Measurements from ENCODE around the gene TBCA.

The TBCA gene, protein sequence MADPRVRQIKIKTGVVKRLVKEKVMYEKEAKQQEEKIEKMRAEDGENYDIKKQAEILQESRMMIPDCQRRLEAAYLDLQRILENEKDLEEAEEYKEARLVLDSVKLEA

DNA sequence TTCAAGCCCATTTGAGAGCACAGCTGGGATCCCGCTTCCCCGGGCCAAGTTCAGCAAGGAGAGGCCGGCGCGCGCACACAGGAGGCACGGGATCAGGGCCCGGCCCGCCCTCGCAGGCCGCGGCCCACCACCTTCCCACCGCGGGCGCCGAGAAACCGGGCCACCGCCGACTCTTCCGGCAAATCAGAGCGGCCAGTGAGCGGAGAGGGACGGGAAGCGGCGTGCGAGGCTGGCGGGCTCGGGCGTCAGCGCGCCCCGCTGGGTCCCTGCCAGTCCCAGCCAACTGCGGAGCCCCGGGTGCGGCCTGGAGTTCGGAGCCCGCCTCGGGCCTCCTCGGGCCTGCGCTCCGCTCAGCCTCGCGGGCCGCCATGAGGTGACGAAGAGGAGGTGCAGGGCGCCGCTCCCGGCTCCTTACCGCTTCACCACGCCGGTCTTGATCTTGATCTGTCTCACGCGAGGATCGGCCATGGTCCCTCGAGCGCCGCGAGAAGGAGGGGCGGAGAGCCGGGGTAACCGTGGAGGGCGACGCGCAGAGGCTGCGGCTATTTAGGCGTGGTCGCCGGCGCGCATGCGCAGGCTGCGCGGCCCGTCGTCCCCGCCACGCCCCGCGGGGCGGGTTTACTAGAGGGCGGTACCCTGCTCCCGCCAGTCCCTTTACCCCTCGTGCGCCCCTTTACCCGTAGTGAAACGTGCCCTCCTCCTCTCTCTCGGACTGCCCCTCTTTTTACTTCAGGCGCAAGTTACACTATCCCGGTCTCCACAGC, at the start of gene TBCA:
TSS of gene TBCA (minus strand) at position 550 of the 764 bp plus-strand sequence. CDS start at position 468, 82 bp downstream.
- DNase-seq = peak; percentile 95

DNA sequence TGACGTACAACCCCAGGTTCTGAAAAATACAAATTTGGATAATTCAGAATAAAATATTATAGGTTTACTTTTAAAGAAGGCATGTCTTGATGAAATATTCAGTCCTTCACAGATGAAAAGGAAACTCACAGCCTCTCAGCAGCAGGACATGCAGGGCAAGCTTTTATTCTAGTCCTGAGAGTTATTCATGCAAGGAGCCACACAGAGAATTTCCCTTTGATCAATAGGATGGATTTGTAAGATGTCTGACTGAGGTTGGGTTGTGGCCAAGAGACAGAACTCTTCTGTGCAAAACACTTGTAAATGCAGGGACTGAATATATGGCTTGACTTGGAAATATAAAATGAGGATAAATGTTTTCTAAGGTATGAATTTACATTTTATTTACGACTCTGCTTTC, 48.8 kb upstream of the TBCA start:
- no peak for DNase-seq

DNA sequence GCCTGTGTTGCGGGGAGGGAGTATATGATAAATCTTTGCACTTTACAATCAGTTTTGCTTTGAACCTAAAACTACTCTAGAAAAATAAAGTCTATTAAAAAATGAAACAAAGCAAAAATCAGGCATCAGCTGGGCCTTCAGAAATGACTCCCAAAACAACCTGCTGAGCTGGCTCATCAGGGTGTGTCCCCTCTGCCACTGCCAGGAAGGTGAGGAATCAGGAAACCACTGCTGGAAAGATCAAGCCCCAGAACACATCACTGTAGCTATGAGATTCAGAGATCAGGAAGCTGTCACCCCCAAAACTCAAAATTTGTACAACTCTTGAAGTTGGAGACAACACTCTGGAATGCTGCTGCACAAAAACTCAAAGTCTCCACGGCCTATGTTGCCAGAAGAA, 40.5 kb upstream of the TBCA start:
- DNase-seq = no peak

DNA sequence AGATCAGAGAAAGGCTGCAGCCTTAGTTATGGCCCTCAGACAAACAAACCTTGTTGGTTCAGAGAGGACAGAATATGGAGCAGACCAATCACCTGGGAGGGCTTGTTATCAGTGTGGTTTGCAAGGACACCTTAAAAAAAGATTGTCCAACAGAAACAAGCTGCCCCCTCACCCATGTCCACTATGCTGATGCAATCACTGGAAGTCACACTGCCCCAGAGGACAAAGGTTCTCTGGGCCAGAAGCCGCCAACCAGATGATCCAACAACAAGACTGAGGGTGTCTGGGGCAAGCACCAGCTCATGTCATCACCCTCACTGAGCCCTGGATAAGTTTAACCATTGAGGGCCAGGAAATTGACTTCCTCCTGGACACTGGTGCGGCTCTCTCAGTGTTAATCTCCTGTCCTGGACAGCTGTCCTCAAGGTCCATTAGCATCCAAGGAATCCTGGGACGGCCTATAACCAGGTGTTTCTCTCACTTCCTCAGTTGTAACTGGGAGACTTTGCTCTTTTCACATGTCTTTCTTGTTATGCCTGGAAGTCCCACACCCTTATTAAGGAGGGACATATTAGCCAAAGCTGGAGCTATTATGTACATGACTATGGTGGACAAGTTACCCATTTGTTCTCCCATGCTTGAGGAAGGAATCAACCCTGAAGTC, 36.9 kb upstream of the TBCA start:
- no peak for DNase-seq

DNA sequence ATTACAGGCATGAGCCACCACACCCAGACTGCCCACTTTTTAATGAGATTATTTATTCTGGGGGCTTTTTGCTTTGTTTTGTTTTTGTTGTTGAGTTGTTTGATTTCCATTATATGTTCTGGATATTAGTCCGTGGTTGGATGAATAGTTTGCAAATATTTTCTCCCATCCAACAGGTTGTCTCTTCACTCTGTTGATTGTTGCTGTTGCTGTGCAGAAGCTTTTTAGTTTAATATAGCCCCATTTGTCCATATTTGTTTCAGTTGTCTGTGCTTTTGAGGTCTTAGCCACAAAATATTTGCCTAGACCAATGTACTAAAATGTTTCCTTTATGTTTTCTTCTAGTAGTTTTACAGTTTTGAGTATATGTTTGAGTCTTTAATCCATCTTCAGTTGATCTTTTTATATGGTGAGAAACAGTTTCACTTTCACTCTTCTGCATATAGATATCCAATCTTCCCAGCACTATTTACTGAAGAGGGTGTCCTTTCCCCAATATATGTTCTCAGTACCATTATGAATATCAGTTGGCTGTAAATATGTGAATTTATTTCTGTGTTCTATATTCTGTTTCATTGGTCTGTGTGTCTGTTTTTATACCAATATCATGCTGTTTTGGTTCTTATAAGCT, 30.2 kb upstream of the TBCA start:
- no peak for DNase-seq

DNA sequence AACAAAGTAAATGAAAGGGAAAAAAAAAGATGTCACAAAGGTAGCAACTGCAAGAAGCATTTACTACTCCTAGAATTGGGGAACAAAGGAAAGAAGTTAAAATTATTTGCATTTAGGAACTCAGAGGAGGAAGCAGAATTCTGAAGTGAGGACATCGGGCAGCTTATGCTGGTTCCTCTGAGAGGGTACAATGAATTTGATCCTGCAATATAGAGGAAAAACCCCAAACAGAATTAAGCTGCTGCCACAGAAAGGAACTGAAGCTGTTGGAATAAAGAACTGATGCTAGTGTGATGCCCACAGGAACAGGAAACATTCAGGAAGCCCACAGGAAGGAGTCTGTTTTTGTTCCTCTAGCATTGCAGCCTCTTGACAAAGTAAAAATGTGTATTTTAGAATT, 22.3 kb upstream of the TBCA start:
- no peak for DNase-seq

DNA sequence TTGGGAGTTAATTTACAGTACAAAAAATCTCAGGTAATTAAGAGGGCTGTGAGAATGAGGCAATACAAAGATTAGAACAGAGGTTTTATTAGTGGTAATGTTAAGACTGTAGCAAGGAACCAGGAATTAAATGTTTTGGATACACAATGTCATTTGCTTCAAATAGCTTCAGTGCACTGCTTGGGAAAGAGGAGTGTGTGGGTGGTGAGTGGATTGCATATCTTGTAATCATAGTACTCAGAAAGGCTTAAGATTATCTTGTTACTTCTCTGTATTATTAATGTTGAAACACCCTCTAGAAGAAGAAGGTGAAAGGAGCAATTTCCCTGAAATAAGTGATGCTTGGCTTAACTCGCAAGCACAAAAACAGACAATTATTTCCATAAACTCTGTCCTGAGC, 21.0 kb upstream of the TBCA start:
- DNase-seq = no peak

DNA sequence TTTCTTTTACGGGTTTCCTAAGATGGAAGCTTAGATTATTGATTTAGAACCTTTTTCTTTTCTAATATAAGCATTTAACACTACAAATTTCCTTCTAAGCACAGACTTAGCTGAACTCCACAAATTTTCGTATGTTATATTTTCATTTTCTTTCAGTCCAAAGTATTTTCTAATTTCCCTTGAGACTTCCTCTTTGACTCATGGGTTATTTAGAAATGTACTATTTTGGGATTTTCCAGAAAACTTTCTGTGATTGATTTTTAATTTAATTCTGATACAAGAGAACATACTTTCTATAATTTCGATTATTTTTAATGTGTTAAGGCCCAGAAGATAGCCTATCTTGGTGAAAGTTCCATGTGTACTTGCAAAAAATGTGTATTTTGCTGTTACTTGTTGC, 19.7 kb upstream of the TBCA start:
- no peak for DNase-seq

DNA sequence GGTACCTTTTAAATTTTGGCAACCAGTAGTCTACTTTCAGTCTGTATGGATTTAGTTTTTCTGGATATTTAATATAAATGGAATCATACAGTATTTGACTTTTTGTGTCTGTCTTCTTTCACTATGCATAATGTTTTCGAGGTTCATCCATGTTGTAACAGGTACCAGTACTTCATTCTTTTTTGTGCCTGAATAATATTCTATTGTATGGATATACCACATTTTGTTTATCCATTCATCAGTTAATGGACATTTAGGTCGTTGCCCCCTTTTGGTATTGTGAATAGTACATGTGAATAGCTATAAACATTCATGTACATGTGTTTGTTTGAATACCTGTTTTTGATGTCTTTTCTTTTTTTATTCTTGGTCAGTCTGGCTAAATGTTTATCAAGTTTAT, 19.1 kb upstream of the TBCA start:
- no peak for DNase-seq

DNA sequence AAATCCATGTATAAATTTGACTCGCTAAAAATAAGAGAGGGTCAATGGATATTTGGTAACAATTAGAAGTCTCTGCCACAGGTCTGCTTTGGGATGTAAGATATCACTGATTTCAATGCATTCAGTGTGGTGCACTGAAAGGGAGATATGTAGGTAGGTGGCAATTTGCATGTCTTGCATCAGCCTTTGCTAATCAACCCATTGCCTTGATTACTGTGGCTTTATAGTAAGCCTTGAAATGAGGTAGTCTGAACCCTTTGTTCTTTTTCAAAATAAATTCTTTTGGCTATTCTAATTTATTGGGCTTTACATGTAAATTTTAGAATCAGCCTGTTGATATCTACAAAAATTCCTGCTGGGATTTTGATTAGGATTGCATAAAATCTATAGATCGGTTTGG, 15.8 kb upstream of the TBCA start:
- DNase-seq = no peak

DNA sequence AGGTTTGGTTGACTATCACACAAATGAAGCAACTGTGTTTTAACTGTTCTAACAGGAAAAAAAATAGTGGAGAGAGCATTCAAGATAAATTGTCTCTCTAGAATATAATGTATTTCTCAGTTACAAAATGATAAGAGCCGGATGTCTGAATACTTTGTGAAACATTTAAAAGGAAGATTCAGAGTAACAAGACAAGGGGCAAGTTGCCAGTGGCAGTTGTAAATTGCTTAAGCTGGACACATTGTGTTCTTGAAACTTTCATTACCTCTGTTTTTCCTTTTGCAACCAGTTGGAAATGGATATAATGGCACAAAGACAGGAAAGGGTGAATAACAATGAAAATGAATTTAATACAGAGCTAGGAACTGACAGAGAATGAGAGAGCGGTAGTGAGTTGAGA, 15.2 kb upstream of the TBCA start:
- DNase-seq = no peak

DNA sequence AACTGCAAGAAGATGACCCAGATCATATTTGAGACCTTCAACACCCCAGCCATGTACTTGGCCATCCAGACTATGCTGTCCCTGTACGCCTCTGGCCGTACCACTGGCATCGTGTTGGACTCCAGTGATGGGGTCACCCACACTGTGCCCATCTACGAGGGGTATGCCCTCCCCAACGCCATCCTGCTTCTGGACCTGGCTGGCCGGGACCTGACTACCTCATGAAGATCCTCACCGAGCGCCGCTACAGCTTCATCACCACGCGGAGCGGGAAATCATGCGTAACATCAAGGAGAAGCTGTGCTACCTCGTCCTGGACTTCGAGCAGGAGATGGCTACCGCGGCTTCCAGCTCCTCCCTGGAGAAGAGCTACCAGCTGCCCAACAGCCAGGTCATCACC, 9.1 kb upstream of the TBCA start:
- DNase-seq = no peak

DNA sequence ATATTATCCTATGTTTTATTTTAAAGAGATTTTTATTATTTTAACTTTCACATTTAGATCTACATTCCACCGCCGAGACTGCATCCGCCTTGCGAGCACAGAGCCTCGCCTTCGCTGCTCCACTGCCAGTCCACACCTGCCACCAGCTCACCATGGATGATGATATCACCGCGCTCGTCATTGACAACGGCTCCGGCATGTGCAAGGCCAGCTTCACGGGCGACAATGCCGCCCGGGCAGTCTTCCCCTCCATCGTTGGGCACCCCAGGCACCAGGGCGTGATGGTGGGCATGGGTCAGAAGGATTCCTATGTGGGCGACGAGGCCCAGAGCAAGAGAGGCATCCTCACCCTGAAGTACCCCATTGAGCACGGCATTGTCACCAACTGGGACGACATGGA, 8.6 kb upstream of the TBCA start:
- DNase-seq = no peak

DNA sequence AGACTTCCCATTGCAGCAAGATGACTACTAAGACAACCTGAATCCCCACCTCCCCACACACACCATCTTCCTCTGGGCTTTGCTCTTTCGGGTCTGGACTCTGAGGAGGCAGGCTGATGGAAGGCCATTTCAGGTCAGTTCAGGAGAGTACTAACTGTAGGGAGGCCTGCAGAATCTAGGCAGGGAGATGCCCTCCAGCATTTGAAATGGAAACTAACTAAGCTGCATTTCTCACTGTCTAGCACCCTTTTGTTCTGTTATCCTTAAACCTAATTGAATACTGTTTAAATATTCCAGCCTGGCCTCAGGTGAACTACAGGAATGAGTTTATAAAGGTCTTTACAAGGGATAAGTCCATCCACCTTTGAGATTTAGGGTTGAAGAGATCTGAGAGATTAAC, 4.9 kb upstream of the TBCA start:
- no peak for DNase-seq

DNA sequence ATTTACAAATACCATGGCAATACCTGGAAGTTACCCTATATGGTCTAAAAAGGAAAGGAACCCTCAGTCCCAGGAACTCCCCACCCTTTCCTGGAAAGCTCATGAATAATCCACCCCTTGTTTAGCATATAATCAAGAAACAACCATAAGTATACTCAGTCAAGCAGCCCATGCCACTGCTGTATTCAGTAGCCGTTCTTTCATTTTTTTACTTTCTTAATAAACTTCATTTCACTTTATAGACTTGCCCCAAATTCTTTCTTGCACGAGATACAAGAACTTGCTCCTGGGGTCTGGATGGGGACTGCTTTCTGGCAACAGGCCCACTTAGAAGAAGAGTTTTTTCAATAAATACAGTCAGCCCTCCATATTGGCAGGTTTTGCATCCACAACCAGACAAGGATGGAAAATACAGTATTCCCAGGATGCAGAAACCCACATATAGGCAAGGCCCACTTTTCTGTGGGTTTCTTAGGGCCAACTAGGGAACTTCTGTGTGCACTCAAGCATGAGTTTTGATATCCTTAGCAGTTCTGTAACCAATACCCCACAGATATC, 2.8 kb upstream of the TBCA start:
- DNase-seq = no peak

DNA sequence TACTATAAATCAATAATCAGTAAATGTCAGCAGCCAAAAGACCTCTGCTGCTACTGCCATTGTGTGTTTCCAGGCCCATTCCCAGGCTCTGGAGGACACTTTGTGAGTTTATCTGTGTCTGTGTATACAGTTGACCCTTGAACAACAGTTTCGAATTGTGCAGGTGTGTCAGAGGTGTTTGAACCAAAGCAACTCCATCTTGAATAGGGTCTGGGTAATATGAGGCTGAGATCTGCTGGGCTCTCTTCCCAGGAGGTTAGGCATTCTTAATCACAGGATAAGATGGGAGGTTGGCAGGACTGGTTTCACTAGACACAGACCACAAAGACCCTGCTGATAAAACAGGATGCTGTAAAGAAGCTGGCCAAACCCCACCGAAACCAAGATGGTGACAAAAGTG, 2.3 kb upstream of the TBCA start:
- no peak for DNase-seq

DNA sequence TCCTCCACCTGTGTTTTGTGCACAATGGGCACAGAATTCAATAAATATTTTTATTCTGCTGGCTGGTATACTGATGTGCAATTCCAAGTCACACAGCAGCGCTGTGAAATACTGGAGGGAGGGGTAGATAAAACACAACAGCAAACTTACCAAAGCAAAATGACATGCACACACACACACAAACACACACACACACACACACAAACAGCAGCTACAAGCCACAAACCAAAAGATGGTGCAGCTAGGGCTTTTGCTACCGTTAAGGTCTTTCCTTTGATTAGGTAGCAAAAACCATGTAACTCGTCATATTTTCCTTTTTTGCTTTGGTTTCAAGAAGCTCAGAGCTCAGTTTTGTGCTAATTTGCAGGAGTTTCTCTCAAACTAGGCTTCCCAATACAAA, 1.8 kb upstream of the TBCA start:
- DNase-seq = no peak

DNA sequence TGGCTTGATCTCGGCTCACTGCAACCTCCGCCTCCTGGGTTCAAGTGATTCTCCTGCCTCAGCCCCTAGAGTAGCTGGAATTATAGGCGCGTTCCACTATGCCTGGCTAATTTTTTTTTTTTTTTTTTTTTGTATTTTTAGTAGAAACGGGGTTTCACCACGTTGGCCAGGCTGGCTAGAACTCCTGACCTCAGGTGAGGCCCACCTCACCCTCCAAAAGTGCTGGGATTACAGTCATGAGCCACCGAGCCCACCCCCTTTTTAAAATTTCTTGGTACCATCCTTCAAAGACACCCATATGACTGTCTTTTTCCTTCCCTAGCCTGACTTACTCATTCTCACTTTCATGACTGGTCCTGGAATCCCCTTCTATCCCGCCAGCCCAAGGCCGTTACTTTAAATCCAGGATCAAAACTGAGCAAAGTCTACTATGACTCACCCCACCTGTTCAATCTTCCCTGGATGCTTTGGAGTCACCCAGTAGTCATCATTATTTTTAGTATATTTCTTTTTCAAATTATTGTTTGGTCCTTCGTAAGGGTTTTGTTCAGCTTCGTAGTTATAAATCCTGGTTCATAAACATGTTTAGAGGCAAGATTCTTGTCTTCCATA, 1.2 kb upstream of the TBCA start:
- no peak for DNase-seq

DNA sequence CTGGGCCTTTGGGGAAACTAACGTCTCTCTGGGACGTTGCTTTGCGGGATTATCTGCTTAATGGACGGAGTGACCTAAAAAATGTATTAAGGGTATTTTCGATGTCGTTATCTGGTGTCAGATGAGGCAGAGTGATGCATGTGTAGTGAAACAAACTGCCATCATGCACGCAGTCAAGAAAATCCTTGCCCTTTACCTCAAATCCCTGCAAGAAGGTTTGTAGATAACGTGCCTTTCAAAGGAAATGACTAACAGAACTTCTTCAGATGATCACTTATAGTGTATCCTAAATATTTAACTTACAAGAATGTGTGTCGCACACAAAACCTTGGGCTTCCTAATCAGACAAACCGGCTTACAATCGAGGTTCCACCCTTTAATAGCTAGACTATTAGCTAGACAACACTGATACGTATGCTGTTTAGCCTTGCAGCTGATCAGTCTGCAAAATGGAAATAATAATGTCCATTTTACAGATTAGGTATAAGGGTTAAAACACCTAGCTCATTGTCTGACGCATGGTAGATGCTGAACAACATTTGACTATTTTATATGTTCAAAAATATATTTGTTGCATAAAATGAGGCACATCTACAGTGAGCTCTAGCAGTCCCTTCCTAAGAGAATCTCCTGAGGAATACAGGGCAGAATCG, 541 bp upstream of the TBCA start:
- DNase-seq = no peak

DNA sequence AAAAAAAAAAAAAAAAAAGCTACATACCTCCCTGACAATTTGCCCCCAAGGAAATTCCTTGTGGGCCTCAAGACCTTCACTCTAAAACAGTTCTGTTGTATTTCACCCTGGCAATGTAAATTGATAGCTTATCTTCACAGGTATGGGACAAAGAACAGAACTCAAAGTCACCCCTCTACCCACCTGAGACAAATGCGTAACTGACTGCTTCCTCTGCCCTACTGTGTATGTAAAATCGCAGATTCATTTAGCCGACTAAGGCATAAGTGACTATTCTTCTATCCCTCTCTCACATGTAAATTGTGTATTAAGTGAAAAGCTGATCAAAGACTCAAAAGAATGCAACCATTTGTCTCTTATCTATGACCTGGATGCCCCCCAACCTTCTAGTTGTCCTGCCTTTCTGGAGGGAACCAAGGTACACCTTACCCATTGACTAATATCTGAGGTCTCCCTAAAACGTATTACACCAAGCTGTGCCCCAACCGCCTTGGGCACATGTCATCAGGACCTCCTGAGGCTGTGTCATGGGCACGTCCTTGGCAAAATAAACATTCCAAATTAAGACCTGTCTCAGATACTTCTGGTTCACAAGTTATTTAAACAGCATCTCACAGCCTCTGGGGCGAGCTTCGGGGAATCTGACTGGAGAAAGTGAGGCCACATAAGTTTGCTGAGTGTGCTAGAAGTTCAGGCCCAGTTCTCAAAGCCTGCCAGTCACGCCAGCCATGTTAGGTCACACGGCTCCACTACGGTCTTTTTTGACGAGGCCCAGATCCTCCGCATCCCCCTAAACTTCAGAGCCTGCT, 954 bp downstream of the TBCA start:
- DNase-seq = no peak

DNA sequence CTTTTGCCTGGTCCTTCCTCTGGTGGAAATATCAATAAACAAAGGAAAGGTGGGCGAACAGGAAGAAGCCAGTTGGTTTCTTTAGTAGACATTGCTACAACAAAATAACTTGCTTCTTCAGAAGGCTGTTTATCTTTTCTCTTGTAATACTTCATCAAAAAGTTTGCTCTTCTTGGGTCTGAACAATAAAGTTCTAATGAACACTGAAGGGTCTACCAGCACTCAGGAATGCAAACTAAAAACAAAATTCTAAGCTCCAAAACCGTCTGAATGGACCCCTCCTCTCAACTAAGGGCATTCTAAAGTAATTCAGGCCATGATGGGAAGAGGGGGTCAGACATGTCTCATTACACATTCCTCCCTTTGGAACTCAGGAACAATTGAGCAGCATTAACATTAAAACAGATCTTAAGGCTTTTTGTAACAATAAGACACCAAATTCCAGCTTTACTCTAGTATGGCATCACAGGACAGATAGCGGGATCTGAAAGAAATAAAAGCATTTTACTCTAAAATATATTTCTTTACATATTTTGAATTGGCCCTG, 2.3 kb downstream of the TBCA start:
- no peak for DNase-seq

DNA sequence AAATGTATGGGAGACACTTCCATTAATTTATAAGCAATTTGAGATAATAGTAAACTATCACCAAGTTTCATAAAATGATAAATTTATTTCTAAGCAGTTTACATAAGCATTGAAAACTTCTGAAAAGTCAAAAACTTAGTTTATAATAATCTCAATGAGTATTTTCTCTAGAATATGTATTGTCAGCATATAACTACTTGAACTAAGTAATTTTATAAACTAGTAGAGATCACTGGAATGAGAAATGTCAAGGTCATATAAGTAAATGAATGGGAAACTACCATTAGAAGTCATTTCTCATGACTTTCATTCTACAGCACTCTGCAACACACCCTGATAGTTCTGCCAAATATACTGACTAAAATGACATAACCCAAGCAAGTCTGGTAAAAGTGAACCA, 3.4 kb downstream of the TBCA start:
- DNase-seq = no peak
